GM18498 (cell line): ENCODE data around the gene NELL1.

Source experiments
- ATAC-seq: cut with Tn5 transposase; IDR thresholded peaks from one replicate; pipeline ENCODE4 v1.9.1; 2021; ENCODE audit warnings: mild to moderate bottlenecking, moderate library complexity; ENCODE audit not compliant: unreplicated experiment

Gene NELL1

DNA sequence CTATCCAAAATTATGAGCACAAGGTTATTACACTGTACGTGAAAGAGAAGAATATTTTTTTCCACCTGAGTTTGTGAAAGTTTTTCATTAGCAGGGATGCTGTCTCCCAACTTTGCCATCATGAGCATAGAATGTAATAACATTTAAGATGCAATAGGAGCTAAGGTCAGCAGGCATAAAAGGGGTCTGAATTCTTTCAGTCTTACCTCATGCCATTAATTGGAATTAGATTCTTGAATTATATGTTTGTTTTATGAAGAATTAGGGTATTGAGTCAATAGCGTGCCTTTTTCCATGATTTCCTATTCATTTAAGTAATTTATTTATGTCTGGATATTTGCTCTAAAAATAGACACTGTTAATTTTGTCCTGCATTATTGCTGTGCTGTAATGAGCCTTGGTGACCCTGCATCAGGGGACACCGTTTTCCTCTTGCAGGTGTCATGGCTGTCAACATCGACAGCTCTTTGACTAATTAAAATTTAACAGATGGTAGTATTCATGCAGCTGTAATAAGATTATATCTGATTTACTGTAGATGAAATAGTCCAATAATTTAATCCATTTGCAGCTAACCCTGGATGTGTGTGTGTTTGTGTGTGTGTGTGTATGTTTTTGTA lies 637.5 kb downstream of the NELL1 start:
- ATAC-seq: no peak

DNA sequence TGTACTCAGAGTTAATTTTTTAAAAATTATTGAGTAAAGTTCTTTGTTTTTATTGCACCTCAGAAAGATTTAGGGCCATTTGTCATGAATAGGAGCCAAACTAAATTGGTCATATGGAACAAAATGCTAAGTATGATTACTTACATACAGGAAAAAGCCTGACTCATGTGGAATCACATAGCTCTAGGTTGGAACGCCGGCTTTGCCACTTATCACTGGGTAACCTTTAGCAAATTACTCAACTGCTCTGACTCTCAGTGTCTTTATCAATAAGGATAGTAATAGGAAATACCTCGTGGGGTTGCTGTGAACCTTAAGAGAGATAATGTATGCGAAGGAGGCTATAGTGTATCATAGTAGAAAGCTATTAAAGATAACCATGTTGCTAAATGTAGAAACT lies 638.5 kb downstream of the NELL1 start:
- ATAC-seq: no peak

DNA sequence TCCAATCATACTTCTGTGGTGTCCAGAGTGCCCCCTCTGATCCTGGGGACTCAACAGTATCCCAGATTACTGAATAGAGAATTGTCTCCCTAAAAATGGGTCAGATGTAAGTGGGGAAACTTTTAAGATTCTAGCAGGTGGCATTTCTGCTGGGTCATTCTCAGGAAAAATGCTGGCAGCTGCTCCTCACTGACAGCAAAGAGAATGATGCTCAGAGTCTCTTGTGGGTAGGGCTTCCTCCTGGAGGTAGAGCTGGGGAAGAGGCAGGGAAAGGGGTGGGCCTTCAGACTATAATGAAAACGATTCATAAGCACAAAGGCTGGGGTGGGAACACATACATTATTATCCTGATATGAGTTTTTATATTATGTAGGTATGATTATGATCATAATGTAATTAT lies 647.2 kb downstream of the NELL1 start:
- no peak for ATAC-seq

DNA sequence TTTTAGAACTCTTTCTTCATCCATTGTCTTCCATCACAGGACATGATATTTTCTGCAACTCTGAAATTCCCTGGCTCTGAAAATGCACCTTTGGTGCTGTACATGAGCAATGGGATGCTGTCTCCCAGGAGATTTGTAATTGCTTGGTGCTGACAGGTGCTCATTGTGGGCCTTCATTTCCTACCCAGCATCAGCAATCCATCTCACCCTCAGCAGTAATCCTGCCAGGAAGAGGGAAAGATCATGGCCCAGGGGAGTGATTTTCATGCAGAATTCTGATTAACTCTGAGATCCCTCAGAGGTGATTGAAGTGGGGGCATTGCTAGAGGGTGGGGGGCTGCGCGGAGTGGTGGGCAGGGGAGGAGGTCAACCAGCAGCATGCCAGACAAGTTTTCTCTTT lies 651.7 kb downstream of the NELL1 start:
- ATAC-seq: no peak

DNA sequence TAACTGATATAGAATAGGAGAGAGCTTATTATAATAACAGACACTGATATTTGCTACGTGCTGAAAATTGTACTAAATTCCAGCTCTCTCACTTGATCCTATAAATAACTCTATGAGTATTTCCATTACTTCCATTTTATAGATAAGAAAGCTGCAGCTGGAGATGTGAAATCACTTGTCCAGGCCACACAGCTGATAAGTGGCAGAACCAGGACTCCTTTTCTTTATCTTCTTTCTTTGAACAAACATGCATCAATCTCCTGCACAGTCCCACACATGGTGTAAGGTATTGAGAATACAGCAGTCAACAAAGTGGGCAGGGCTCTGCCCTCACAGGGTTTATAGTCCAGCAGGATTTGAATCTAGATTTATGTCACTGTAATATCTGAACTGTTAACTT lies 652.1 kb downstream of the NELL1 start:
- no peak for ATAC-seq

DNA sequence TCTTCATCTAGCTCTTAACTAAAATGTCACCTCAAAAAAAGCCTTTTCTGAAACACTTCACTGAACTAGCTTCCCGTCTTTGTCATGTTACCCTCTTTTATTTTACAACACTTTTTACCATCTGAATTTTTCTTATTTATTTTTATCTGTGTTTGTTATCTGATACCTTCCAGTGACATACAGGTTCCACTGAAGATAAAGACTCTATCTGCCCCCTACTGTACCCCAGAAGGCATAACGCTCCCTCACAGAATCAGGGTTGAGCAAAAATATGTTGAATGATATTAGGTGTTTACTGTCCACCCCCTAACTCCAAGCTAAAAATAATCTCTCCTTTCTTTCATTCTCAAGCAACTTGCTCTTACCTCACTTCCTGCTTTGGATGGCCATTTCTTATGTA lies 654.2 kb downstream of the NELL1 start:
- ATAC-seq: no peak

DNA sequence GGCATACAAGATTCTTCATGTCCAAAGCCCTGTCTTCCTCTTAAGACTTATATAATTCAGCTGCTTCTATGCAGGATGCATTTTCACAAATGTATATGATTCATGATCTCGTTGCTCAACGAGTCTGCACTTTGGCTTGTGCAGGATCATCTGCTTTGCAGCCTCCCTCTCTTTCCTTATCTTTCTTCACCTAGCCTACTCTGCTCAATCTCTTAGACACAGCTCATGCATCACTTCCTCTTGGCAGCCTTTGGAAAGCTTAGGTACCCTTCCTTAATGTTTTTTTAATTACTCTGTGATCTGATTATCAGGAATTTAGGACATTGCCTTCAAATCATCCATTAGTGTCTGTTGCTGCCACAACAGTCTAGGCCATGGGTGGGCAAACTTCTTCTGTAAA lies 673.8 kb downstream of the NELL1 start:
- ATAC-seq: no peak

DNA sequence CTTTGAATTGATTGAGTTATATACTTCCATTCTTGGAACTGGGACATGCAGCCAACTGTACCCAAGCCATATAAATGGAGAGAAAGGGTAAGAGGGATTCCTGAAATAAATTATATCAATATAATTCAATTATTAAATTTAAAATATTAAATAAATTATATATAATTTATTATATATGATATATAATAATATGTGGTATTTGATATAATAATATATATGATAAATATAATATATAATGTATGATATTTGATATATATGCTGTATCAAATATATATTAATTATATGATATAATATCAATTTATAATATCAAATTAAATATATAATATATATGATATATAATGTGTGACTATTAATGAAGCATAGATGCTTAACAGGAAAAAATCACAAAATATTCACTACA lies 677.0 kb downstream of the NELL1 start:
- ATAC-seq: no peak

DNA sequence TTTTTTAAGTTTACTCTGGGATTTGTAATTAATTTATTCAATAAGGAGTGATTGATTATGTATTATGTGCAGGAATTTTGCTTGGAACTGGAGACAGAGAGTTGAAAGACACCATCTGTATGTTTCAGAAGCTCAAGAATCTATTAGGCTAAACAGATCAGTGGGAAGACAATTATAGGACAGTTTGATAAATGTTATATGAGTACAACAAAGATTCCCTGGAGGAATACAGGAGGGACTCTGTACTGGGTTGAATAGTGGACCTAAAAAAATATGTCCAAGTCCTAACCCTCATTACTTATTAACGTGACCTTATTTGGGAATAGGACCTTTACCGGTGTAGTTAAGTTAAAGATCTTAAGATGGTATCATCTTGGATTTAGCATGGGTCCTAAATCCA lies 681.2 kb downstream of the NELL1 start:
- no peak for ATAC-seq

DNA sequence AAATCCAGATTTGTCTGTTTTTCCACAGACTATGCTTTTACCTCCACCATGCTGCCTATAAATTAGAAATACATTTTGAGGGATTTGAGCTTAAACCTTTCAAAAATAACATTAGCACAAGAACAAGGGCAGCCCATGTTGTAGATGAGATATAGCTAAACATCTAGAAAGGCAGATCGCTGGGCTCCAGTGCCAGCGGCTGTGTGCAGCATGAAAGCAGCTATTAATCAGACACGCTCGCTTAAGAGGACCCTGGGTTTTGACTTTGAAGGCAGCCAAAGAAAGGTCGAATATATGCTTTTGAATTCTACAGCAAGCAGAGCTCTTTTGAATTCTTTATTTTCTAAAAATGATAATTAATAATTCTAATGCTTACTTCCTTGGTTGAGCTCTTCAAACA lies 684.0 kb downstream of the NELL1 start:
- ATAC-seq: no peak

DNA sequence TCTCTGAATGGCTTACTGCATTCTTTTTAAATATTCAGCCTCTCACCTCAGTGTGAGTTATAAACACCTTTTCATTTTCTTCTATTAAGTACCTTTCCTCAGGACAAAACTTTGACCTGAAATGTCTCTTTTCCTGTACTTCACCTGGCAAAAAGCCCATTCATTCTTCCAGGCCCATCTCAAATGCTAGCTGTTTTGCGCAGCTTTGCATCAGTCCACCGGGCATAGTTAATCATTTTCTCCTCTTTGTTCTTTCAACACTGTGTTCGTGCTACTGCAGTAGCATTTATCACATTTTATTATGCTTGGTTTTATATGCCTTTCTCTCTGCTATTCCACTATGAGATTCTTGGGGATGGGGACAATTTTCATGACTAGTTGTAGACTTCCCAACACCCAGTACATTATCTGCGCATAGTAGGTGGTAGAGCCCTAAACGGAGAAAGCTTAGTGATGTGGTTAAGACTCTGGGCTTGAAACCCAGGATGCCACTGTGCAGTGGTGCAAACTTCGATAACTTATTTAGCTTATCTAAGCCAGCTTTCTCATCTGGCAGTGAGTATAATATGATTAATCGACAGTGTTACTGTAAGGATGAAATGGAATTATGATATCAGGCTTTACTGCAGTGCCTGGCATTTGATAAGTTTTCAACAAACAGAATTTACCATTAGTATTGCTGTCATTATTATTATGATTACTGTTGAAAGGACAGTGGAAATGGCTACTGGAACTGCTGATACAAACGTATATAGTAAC lies 695.7 kb downstream of the NELL1 start:
- ATAC-seq: no peak

DNA sequence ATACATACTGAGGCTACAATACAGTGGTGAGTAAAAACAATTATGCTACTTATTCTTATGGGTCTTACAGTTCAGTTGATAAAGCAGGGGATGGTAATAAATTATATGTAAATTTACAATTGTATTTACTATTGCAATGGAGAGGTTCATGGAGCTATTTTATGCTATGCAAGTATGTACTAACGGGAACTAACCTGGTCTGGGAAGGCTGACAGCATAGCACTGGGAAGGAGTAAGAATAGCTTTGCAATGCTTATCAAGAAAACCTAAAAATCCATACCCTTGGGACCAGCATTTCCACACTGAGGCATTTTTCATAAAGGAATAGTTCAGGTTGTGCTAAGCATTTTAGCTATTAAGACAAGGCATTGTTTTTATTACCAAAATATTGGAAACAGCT lies 700.6 kb downstream of the NELL1 start:
- no peak for ATAC-seq

DNA sequence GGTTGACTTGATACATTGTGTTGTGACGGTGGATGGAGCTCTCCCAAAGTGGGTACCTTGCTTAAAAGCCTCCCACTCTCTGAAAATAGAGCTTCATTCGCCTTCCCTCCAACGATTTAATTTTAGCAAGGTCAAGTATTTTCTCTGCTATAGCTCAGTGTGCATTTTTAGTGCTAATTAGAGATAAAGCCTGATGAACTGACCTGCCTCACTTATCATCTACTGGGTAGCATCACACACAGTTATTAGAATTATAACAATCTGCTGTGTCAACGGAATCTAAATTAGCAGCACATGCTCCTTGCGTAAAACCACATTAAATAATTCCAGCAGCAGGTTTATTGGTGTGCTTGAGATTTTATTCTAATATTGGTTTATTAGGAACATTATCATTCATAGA lies 701.7 kb downstream of the NELL1 start:
- no peak for ATAC-seq

DNA sequence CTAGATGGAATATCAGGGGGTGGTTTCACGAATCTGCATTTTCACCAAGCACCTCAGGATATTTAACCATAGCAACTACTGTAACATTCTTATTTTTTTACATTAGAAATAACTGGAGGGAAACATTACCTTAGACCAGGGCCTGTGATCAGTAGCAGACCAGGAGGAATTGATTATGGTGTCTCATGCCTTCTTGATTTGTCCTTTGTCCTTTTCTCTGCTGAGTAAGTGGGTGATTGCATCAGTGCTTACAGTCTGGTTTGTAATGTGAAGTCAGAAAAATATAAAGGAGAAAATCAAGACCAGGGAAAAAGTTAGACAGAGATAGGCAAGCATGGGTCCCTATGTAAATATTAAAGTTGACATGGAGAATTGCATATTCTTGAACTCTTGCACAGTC lies 703.3 kb downstream of the NELL1 start:
- ATAC-seq: no peak

DNA sequence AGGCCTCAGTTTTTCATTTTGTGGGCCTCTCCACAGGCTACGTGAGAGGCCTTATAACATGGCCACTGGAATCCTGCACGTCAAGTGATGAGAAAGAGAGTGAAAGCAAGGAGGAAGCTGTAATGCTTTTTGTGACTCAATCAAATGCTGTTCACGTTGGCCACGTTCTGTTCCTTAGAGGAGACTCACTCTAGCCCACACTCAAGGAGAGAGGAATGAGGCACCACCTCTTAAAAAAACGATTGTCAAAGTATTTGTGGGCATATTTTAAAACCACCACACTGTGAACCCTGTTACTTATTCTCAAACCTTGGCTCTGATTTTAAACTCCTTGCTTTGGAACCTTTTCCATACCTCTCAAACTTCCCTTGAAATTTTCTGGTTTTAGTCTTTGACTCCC lies 705.0 kb downstream of the NELL1 start:
- ATAC-seq: no peak

DNA sequence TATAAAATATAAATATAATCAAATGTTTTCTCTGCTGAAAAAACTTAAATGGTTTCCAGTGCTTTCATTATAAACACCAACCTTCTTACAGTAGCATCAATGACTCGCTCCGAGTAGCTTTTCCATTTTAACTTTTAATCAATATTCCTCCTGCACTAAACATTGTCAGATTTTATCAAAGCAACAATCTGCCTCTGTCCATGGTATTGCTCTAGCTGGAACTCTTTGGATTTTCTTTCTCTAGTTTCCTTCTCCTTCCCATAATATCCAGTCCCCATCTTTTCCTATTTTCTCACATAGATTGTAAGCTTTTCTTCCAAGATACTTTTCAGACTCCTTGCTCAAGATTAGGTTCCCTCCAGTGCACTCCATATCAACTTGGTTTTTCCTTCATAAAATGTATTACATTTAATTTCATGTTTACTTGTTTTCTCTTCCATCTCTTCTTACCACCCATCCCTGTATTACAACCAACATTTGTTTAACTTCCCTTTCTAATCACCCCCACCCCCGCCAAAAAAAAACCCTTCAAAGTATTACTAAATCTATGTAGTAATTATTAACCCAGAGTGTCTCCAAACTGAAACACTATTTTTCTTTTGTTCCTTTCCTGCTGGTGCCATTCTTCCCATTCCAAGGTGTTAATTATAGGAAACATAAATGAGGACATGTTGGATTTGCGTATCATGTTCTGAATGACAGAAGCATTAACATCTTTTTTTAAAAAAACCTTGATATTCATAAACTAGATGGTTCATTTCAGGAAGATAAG lies 716.5 kb downstream of the NELL1 start:
- ATAC-seq: no peak

DNA sequence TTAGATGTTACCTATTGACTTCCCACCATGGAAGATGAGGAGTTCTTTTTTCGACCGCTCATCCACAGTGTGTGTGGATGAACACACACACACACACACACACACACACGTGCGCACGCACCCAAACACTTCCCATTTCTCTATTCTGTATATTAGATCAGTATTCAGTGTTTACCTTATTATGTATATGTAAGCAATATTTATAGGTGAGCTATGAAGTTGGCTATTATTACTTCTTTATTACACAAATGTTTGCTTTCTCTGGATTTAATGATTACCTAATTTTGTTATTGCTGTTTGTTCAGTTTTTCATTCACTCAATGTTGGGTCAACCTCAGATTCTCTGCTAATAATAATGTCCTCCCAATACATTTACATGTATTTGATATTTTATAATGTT lies 721.0 kb downstream of the NELL1 start:
- no peak for ATAC-seq

DNA sequence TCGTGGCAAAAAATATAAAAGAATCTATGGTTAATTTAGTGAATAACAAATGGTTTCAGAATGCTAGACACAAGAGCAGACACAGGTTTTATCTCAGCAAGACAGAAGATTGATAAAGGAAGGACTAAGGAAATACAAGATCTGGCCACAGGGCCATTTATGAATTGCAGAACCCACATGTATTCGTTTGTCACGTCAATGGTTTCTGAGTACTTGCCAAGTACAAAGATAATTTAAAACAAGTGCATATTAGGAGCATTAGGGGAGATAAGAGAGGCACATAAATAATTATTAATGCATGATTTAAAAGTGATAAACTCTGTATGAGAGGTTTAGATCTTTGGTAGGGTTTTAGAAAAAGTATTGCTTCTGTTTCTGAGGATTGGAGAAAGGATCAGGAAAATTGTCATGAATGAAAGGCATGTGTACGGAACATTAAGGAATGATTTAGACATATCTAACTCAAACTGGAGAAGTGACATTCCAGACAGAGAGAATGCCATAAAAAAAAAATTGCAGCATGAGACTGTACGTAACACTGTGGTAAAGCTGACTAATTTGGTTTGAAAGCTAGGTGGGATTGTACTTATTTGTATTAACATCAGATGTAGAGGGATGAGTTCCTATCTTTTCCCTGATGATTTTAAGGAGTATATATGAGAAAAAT lies 727.1 kb downstream of the NELL1 start:
- ATAC-seq: no peak

DNA sequence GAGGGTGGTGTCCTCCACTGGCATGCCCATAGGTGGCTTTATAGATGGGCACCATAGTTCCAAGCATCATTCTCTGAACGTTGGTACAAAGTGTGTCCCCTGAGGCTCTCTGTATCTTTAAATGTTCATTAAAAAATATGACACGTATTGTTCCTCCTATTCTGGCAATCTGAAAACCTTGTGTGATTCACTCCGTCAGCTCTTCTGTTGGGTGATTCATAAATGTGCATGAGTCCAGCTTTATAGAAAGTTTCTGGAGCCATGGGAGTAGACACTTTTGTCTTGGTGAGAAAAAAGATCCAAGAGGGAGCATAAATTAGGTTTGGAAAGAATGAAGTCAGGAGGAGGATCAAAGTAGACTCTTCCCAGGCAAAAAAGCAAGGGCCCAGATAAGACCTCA lies 728.8 kb downstream of the NELL1 start:
- no peak for ATAC-seq

DNA sequence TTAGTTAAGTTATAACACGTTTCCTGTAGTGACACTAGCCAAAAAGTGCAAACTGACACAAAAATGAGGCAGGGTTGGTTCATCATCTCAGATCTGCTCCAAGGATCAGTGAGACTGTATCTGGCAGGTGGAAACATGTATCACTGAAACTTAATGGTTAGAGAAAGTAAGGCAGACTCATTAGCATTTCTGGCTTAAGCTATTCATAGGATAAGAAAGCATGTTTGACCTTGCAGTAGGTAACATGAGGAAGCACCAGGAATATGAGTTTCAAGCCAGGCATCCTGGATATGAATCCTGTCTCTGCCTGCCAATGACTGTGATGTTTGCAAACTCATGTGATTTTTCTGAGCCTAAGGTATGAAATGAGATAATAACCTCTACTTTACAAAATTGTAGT lies 732.1 kb downstream of the NELL1 start:
- ATAC-seq: no peak

DNA sequence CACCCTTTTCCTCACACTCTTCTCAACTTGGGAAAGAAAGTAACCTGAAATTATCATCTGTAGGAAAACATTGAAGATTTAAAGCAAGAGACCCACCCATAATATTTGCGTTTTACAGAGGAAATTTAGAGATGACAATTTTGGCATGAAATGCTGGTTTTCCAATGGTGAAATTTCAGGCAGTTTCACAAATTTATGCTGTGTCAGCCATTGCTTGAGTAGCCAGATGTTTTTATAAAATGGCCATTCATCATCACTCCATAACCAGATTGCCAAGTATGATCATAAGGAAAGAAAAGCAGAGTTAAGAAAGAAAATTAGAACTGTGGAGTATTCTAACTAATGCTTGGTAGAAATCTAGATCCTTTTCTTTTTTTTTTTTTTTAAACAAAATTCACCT lies 732.9 kb downstream of the NELL1 start:
- ATAC-seq: no peak

DNA sequence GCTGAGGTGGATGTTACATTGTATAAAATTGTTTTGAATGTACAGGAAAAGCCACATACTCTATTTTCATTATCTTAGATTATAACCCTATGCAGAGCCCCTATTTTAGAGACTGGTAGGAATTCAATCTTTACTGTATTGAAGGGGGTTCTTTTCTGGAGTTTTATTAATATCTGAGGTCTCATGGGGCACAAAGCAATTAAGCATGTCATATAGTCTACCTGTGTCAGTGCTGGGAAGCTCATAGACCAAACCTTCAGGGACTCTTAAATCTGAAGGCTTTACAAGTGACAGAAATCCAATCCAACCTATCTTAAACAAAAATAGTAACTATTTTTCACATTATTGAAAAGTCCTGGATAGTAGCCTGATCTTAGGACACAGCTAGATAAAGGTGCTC lies 733.7 kb downstream of the NELL1 start:
- no peak for ATAC-seq
